HG03066 (cell line): ENCODE results near the gene USP17L27.
"Not testable (repeated sequence)": the region's sequence is repeated elsewhere in the genome, so short reads cannot be mapped to it uniquely, and the experiment has no call there.

Source experiments
- ATAC-seq: cut with Tn5 transposase; IDR thresholded peaks from one replicate; pipeline ENCODE4 v1.9.1; 2021; ENCODE audit warnings: low read depth; ENCODE audit not compliant: unreplicated experiment

Gene USP17L27, protein sequence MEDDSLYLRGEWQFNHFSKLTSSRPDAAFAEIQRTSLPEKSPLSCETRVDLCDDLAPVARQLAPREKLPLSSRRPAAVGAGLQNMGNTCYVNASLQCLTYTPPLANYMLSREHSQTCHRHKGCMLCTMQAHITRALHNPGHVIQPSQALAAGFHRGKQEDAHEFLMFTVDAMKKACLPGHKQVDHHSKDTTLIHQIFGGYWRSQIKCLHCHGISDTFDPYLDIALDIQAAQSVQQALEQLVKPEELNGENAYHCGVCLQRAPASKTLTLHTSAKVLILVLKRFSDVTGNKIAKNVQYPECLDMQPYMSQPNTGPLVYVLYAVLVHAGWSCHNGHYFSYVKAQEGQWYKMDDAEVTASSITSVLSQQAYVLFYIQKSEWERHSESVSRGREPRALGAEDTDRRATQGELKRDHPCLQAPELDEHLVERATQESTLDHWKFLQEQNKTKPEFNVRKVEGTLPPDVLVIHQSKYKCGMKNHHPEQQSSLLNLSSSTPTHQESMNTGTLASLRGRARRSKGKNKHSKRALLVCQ

DNA sequence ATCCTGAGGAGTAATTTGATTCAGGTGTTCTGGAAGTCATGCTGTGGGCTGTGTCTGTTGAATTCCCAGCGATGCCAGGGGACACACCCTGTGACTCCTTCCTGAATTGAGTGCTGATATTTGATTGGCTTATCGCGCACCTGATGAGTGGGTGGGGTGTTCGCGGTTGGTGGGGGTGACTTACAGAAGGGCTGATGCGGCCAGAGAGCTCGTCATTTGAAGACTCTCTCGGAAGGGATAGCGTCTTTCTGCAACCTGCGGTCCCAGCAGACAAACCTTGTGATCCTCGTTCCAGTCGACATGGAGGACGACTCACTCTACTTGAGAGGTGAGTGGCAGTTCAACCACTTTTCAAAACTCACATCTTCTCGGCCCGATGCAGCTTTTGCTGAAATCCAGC is at the start of gene USP17L27:
Gene USP17L27, plus strand, starts transcription at position 301 of the 400 bp plus-strand sequence. Its CDS starts 0 bp downstream, at position 301.
- not testable (repeated sequence) for ATAC-seq

DNA sequence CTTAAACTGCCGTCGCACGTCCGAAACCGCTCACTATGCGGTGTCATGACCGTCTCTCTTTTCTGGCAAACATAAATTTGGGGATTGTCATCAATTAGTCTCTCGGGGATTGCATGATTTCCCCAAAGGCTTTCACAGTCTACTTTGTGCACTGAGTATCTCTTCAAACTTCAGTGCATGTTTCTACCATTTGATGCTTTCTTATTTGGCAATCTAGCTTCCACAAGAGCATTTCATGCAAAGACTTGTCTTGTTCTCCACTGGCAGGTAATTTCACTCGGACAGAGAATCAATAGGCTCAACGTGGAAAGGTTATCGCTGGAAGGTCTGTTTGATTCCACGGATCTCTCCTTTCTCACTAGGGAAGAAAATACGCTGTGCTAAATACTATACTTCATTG is 19.8 kb upstream of the USP17L27 start:
- not testable (repeated sequence) for ATAC-seq

DNA sequence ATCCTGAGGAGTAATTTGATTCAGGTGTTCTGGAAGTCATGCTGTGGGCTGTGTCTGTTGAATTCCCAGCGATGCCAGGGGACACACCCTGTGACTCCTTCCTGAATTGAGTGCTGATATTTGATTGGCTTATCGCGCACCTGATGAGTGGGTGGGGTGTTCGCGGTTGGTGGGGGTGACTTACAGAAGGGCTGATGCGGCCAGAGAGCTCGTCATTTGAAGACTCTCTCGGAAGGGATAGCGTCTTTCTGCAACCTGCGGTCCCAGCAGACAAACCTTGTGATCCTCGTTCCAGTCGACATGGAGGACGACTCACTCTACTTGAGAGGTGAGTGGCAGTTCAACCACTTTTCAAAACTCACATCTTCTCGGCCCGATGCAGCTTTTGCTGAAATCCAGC is 19.1 kb upstream of the USP17L27 start, which contains the start of gene USP17L24:
Gene USP17L24, plus strand, starts transcription at position 301 of the 400 bp plus-strand sequence. Its CDS starts 0 bp downstream, at position 301.
- ATAC-seq, result not testable (repeated sequence)

DNA sequence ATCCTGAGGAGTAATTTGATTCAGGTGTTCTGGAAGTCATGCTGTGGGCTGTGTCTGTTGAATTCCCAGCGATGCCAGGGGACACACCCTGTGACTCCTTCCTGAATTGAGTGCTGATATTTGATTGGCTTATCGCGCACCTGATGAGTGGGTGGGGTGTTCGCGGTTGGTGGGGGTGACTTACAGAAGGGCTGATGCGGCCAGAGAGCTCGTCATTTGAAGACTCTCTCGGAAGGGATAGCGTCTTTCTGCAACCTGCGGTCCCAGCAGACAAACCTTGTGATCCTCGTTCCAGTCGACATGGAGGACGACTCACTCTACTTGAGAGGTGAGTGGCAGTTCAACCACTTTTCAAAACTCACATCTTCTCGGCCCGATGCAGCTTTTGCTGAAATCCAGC is 14.3 kb upstream of the USP17L27 start, which contains the start of gene USP17L25:
Gene USP17L25, plus strand, starts transcription at position 301 of the 400 bp plus-strand sequence. Its CDS starts 0 bp downstream, at position 301.
- not testable (repeated sequence) for ATAC-seq

DNA sequence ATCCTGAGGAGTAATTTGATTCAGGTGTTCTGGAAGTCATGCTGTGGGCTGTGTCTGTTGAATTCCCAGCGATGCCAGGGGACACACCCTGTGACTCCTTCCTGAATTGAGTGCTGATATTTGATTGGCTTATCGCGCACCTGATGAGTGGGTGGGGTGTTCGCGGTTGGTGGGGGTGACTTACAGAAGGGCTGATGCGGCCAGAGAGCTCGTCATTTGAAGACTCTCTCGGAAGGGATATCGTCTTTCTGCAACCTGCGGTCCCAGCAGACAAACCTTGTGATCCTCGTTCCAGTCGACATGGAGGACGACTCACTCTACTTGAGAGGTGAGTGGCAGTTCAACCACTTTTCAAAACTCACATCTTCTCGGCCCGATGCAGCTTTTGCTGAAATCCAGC is 9.6 kb upstream of the USP17L27 start, which contains the start of gene USP17L26:
Gene USP17L26, plus strand, starts transcription at position 301 of the 400 bp plus-strand sequence. Its CDS starts 0 bp downstream, at position 301.
- ATAC-seq, result not testable (repeated sequence)

DNA sequence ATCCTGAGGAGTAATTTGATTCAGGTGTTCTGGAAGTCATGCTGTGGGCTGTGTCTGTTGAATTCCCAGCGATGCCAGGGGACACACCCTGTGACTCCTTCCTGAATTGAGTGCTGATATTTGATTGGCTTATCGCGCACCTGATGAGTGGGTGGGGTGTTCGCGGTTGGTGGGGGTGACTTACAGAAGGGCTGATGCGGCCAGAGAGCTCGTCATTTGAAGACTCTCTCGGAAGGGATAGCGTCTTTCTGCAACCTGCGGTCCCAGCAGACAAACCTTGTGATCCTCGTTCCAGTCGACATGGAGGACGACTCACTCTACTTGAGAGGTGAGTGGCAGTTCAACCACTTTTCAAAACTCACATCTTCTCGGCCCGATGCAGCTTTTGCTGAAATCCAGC is 4.8 kb upstream of the USP17L27 start, which contains the start of gene USP17L5:
Gene USP17L5, plus strand, starts transcription at position 301 of the 400 bp plus-strand sequence. Its CDS starts 0 bp downstream, at position 301.
- ATAC-seq, result not testable (repeated sequence)

DNA sequence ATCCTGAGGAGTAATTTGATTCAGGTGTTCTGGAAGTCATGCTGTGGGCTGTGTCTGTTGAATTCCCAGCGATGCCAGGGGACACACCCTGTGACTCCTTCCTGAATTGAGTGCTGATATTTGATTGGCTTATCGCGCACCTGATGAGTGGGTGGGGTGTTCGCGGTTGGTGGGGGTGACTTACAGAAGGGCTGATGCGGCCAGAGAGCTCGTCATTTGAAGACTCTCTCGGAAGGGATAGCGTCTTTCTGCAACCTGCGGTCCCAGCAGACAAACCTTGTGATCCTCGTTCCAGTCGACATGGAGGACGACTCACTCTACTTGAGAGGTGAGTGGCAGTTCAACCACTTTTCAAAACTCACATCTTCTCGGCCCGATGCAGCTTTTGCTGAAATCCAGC is 4.6 kb downstream of the USP17L27 start, which contains the start of gene USP17L28:
Gene USP17L28, plus strand, starts transcription at position 301 of the 400 bp plus-strand sequence. Its CDS starts 0 bp downstream, at position 301.
- not testable (repeated sequence) for ATAC-seq

DNA sequence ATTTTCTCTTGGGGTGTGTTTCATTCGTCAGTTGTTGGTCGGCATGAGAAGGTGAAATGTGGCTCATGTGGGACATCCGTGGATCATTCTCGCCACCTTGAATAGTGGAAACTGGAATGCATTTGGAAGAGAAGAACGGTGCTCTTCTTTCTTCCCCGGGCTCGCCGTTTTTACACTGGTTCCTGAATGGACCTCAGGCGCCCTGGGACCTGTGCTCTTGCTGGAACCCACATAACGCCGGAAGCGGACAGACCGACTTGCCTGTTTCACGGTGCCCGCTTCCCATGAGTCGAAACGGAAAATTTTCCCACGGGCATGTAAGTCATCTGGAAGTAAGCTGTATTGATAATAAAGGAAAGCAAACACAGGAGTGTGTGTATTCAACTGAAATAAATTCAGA is 6.9 kb downstream of the USP17L27 start:
- ATAC-seq, result not testable (repeated sequence)

DNA sequence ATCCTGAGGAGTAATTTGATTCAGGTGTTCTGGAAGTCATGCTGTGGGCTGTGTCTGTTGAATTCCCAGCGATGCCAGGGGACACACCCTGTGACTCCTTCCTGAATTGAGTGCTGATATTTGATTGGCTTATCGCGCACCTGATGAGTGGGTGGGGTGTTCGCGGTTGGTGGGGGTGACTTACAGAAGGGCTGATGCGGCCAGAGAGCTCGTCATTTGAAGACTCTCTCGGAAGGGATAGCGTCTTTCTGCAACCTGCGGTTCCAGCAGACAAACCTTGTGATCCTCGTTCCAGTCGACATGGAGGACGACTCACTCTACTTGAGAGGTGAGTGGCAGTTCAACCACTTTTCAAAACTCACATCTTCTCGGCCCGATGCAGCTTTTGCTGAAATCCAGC is 9.4 kb downstream of the USP17L27 start, which contains the start of gene USP17L29:
Gene USP17L29, plus strand, starts transcription at position 301 of the 400 bp plus-strand sequence. Its CDS starts 0 bp downstream, at position 301.
- not testable (repeated sequence) for ATAC-seq

DNA sequence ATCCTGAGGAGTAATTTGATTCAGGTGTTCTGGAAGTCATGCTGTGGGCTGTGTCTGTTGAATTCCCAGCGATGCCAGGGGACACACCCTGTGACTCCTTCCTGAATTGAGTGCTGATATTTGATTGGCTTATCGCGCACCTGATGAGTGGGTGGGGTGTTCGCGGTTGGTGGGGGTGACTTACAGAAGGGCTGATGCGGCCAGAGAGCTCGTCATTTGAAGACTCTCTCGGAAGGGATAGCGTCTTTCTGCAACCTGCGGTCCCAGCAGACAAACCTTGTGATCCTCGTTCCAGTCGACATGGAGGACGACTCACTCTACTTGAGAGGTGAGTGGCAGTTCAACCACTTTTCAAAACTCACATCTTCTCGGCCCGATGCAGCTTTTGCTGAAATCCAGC is 18.9 kb downstream of the USP17L27 start, which contains the start of gene USP17L30:
Gene USP17L30, plus strand, starts transcription at position 301 of the 400 bp plus-strand sequence. Its CDS starts 0 bp downstream, at position 301.
- ATAC-seq, result not testable (repeated sequence)

DNA sequence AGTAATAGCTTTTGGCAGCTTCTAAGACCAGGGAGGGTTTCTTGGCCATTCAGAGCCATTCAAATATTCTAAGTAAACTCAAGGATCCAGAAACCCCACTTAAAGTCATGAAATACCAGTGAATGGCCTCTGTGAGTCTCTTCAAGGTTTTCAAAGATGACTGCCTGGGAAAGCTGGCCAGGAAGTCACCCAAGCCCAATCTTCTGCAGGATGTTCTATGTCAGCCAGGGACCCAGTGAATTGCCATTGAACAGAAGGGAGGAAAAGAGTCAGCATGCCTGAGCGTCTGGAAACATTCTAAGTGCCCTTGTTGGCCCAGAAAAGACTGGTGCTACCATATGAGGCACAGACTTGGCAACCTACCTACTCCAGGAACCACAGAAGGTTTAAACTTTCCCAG is 35.9 kb downstream of the USP17L27 start:
- ATAC-seq, result not testable (repeated sequence)

DNA sequence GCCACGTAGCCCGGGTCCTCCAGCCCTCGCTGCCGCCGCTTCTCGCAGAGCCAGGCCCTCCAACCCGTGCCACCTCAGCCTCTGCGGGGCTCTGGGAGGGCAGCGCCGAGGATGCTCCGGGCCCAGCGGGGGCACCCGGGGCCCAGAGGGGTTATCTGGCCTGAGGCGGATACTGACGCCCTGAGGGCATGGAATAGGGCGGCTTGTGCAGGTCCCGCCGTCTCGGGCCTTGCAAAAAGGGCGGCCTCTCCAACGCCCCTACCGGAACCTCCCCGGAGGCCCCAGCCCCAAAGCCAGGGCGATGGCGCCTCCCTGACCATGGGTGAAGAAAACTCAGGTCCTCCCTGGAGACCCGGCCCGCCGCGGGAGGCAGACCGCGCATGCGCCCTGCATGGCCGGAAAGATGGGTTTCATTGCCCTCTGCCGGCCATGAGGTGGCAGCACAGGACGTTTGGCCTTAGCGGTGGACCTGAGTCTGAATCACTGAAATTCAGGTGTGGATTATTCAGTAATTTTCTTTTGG is 37.1 kb downstream of the USP17L27 start:
- not testable (repeated sequence) for ATAC-seq

DNA sequence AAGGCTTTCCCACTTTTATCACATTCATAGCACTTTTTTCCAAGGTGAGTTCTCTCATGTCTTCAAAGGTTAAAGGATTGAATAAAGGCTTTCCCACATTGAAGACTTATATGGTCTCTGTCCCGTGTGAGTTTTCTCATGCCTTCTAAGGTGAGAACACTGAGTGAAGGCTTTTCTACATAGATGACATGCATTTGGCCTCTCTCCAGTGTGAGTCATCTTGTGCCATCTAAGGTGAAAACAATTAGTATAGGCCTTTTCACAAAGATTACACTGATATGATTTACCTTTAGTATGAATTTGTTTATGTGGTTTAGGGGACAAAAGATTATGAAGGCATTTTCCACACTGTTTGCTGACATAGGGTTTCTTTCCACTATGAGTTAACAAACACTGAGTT is 40.2 kb downstream of the USP17L27 start:
- no peak for ATAC-seq

DNA sequence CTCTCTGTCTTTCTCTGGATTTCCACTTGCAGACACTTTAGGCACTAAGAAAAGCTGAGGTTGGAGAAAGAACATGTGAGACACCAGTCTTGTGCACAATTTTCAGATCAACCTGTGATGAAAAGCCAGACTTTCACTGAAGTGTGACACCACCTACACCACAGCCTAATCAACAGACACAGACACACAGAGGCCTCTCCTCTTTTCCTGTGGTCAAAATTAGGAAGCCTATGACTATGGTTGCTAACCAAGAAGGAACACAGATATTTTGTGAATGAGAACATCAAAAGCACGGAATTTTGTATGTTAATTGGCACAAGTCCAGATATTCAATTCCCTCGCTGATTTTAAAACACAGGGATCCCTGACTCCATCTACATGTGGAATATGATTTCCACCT is 45.1 kb downstream of the USP17L27 start:
- ATAC-seq, result not testable (repeated sequence)
